ENCODE measurements around the gene USP49.

USP49 gene

GRCh38 chr6:41909727-41910126 lies 14.6 kb upstream of the USP49 start:
- ChIA-PET POLR2A (interaction anchor here (0.6 kb wide), 1 partner anchor 975 kb away, joined by 3 read pairs; no protein-coding TSS in a partner anchor), CTCF (interaction anchor here (1.7 to 1.9 kb wide), 2 partner anchors 11 to 63 kb away, joined by 5 to 15 read pairs; partner anchors contain the start of genes BYSL and MED20)
- H3K27ac ChIP-seq (ENCODE audit: extremely low read depth, low read depth, low read length), result no peak overlapping the region
- H3K36me3 ChIP-seq (ENCODE audit: control insufficient read depth in 2 of 2, insufficient read depth in 1 of 2, low read length in 2 of 2), result peaks cover 19 to 78% of the 10 kb centered on the region in 2 experiments
- TF ChIP-seq ZNF521 (tag by site-specific recombination; IDR thresholded peaks at IDR 0.05) (no peak), SP2 (tag by site-specific recombination; IDR thresholded peaks at IDR 0.05) (no peak), ZFHX2 (tag by site-specific recombination; conservative IDR thresholded peaks at IDR 0.05) (no peak), ZNF266 (tag by site-specific recombination; IDR thresholded peaks at IDR 0.05; ENCODE audit: low read depth) (no peak), ZNF362 (tag by site-specific recombination; IDR thresholded peaks at IDR 0.05) (no peak), ZNF776 (tag by site-specific recombination; IDR thresholded peaks at IDR 0.05; ENCODE audit: borderline replicate concordance) (no peak), MYNN (tag by site-specific recombination; IDR thresholded peaks at IDR 0.05; ENCODE audit: borderline replicate concordance) (no peak), ZNF292 (tag by site-specific recombination; IDR thresholded peaks at IDR 0.05; ENCODE audit: borderline replicate concordance, low read depth) (no peak)
- H3K4me1 ChIP-seq (ENCODE audit: control insufficient read depth, insufficient read depth, low read length), result no peaks in the 10 kb centered on the region
- H3K4me3 ChIP-seq (ENCODE audit: low read depth, low read length), result no peak overlapping the region
- H3K9me3 ChIP-seq (ENCODE audit: control insufficient read depth, insufficient read depth, low read depth, low read length), result no peaks in the 10 kb centered on the region

GRCh38 chr6:41901882-41902519 lies 6.8 kb upstream of the USP49 start:
- CTCF ChIA-PET, result interaction anchor here (0.9 to 1.6 kb wide), 3 partner anchors 19 to 24 kb away, joined by 3 to 7 read pairs (median 3); partner anchors contain the start of genes BYSL and MED20
- TF ChIP-seq ZNF548 (tag by site-specific recombination; IDR thresholded peaks at IDR 0.05) (no peak), ZNF654 (tag by site-specific recombination; IDR thresholded peaks at IDR 0.05; ENCODE audit: low read depth) (peak; percentile 34)
- Histone ChIP-seq H3K27ac (ENCODE audit: extremely low read depth, low read depth, low read length) (no peak overlapping the region), H3K9me3 (ENCODE audit: control insufficient read depth, insufficient read depth, low read depth, low read length) (no peaks in the 10 kb centered on the region), H3K4me1 (ENCODE audit: control insufficient read depth, insufficient read depth, low read length) (no peaks in the 10 kb centered on the region), H3K36me3 (ENCODE audit: control insufficient read depth in 2 of 2, insufficient read depth in 1 of 2, low read length in 2 of 2) (peaks cover 15 to 34% of the 10 kb centered on the region in 2 experiments), H3K4me3 (ENCODE audit: low read depth, low read length) (no peak overlapping the region)
- POLR2A ChIA-PET, result no interaction called here

- ChIA-PET POLR2A (interaction anchor here (0.8 kb wide), 1 partner anchor 109 kb away, joined by 3 read pairs; no protein-coding TSS in a partner anchor), CTCF (interaction anchor here (1.6 kb wide), 1 partner anchor 20 kb away, joined by 7 read pairs; the partner anchor contains the start of genes BYSL and MED20)
- Histone ChIP-seq H3K27ac (ENCODE audit: extremely low read depth, low read depth, low read length) (no peak overlapping the region), H3K4me1 (ENCODE audit: control insufficient read depth, insufficient read depth, low read length) (peaks cover 3% of the 10 kb centered on the region; the same call in 1 of the 2 replicates), H3K36me3 (ENCODE audit: control insufficient read depth in 2 of 2, insufficient read depth in 1 of 2, low read length in 2 of 2) (peaks cover 11 to 22% of the 10 kb centered on the region in 2 experiments; a peak in 2 of 3 replicates), H3K9me3 (ENCODE audit: control insufficient read depth, insufficient read depth, low read depth, low read length) (no peaks in the 10 kb centered on the region), H3K4me3 (ENCODE audit: low read depth, low read length) (no peak overlapping the region)
- TF ChIP-seq ZNF837 (tag by site-specific recombination; IDR thresholded peaks at IDR 0.05) (no peak), ZNF202 (tag by site-specific recombination; IDR thresholded peaks at IDR 0.05; ENCODE audit: borderline replicate concordance) (no peak), ZNF660 (tag by site-specific recombination; IDR thresholded peaks at IDR 0.05) (no peak), RBAK (tag by site-specific recombination; IDR thresholded peaks at IDR 0.05) (no peak), PRDM2 (tag by site-specific recombination; IDR thresholded peaks at IDR 0.05; ENCODE audit: borderline replicate concordance) (no peak), GFI1B (tag by site-specific recombination; IDR thresholded peaks at IDR 0.05) (no peak), SCRT2 (tag by site-specific recombination; IDR thresholded peaks at IDR 0.05) (no peak), ZNF341 (tag by site-specific recombination; IDR thresholded peaks at IDR 0.05; ENCODE audit: low read depth) (no peak), ZNF18 (tag by site-specific recombination; IDR thresholded peaks at IDR 0.05) (no peak), ZNF670 (tag by site-specific recombination; IDR thresholded peaks at IDR 0.05; ENCODE audit: low read depth) (no peak), ZNF24 (tag by site-specific recombination; IDR thresholded peaks at IDR 0.05) (no peak), ZNF404 (tag by site-specific recombination; IDR thresholded peaks at IDR 0.05) (no peak), ZNF214 (tag by site-specific recombination; IDR thresholded peaks at IDR 0.05; ENCODE audit: borderline replicate concordance) (no peak)
These were observed 5.7 kb upstream of the USP49 start for GRCh38 chr6:41900861-41901260.

Measured in HEK293 (cell line).